H9 (cell line): ENCODE data around the gene SETD6. TPM values are rescaled to one million over a fixed set of nuclear protein-coding genes. Genes with fewer than 3 reads are reported as not detected.

Experiments
- DNase-seq: peaks from one replicate; pipeline ENCODE4 v3.0.0-alpha.2; 2017
- H2AFZ ChIP-seq: one replicate; pipeline ENCODE4 v1.6.1; 2013; ENCODE audit warnings: mild to moderate bottlenecking, low read length, control low read depth, moderate library complexity
- H2AK5ac ChIP-seq: 2 replicates; pipeline ENCODE4 v1.6.1; 2013; ENCODE audit warnings: low read length, control low read depth, mixed read lengths; ENCODE audit not compliant: insufficient read length
- H2BK120ac ChIP-seq: one replicate; pipeline ENCODE4 v1.6.1; 2013; ENCODE audit warnings: low read depth, mild to moderate bottlenecking, low read length, control low read depth, inconsistent platforms; ENCODE audit not compliant: poor library complexity, severe bottlenecking
- H2BK12ac ChIP-seq: 2 replicates; pipeline ENCODE4 v1.6.1; 2013; ENCODE audit warnings: low read length, control low read depth, mixed read lengths, low read depth; ENCODE audit not compliant: insufficient read length
- H2BK15ac ChIP-seq: 2 replicates; pipeline ENCODE4 v1.6.1; 2013; ENCODE audit warnings: low read depth, low read length, control low read depth
- H2BK20ac ChIP-seq: one replicate; pipeline ENCODE4 v1.6.1; 2013; ENCODE audit warnings: low read depth, mild to moderate bottlenecking, low read length, control low read depth, inconsistent platforms; ENCODE audit not compliant: poor library complexity, severe bottlenecking
- H2BK5ac ChIP-seq: 2 replicates; pipeline ENCODE4 v1.6.1; 2013; ENCODE audit warnings: low read length, control low read depth, mixed read lengths; ENCODE audit not compliant: insufficient read length
- H3K14ac ChIP-seq: 2 replicates; pipeline ENCODE4 v1.6.1; 2013; ENCODE audit warnings: low read length, control low read depth; ENCODE audit not compliant: insufficient read depth
- H3K18ac ChIP-seq: 2 replicates; pipeline ENCODE4 v1.6.1; 2013; ENCODE audit warnings: low read depth, mild to moderate bottlenecking, mixed read lengths, low read length, control low read depth; ENCODE audit not compliant: insufficient read length
- H3K23ac ChIP-seq: 2 replicates; pipeline ENCODE4 v1.6.1; 2013; ENCODE audit warnings: low read length, control low read depth, mixed read lengths, low read depth; ENCODE audit not compliant: insufficient read length
- H3K23me2 ChIP-seq: 2 replicates; pipeline ENCODE4 v1.6.1; 2013; ENCODE audit warnings: low read depth, mild to moderate bottlenecking, mixed read lengths, low read length, control low read depth; ENCODE audit not compliant: insufficient read length, poor library complexity, severe bottlenecking
- H3K27ac ChIP-seq: 2 replicates; pipeline ENCODE4 v1.5.1; 2013; ENCODE audit warnings: low read length, control low read depth, mixed read lengths, low read depth; ENCODE audit not compliant: insufficient read length
- H3K27me3 ChIP-seq: 2 replicates; pipeline ENCODE4 v1.6.1; 2013; ENCODE audit warnings: low read length, control low read depth, inconsistent platforms; ENCODE audit not compliant: insufficient read depth
- H3K4ac ChIP-seq: 2 replicates; pipeline ENCODE4 v1.6.1; 2013; ENCODE audit warnings: low read depth, mild to moderate bottlenecking, control low read depth, inconsistent platforms, low read length, moderate library complexity
- H3K4me1 ChIP-seq: 2 replicates; pipeline ENCODE4 v1.6.1; 2013; ENCODE audit warnings: low read length, control low read depth, inconsistent platforms; ENCODE audit not compliant: insufficient read depth
- H3K4me2 ChIP-seq: 2 replicates; pipeline ENCODE4 v1.6.1; 2013; ENCODE audit warnings: low read length, control low read depth, mixed read lengths; ENCODE audit not compliant: insufficient read length, insufficient read depth
- H3K56ac ChIP-seq: 2 replicates; pipeline ENCODE4 v1.6.1; 2013; ENCODE audit warnings: low read depth, mild to moderate bottlenecking, mixed read lengths, low read length, control low read depth; ENCODE audit not compliant: insufficient read length
- H3K79me1 ChIP-seq: 2 replicates; pipeline ENCODE4 v1.6.1; 2013; ENCODE audit warnings: low read depth, mild to moderate bottlenecking, moderate library complexity, low read length, control low read depth, inconsistent platforms; ENCODE audit not compliant: insufficient read depth, poor library complexity, severe bottlenecking
- H3K79me2 ChIP-seq: 2 replicates; pipeline ENCODE4 v1.6.1; 2013; ENCODE audit warnings: low read length, control low read depth, inconsistent platforms; ENCODE audit not compliant: insufficient read depth
- H3K9ac ChIP-seq: 2 replicates; pipeline ENCODE4 v1.6.1; 2013; ENCODE audit warnings: low read length, control low read depth, mixed read lengths; ENCODE audit not compliant: insufficient read length; ENCODE audit errors: extremely low read depth
- H3K9me3 ChIP-seq: one replicate; pipeline ENCODE4 v1.6.1; 2013; ENCODE audit warnings: low read depth, low read length, inconsistent platforms; ENCODE audit not compliant: control insufficient read depth
- H3T11ph ChIP-seq: one replicate; pipeline ENCODE4 v1.6.1; 2013; ENCODE audit warnings: mild to moderate bottlenecking, low read length, control low read depth, inconsistent platforms
- H4K20me1 ChIP-seq: one replicate; pipeline ENCODE4 v1.6.1; 2013; ENCODE audit not compliant: control insufficient read depth, insufficient read length, insufficient read depth
- H4K5ac ChIP-seq: 2 replicates; pipeline ENCODE4 v1.6.1; 2013; ENCODE audit warnings: low read depth, mild to moderate bottlenecking, mixed read lengths, low read length, control low read depth; ENCODE audit not compliant: insufficient read length
- H4K8ac ChIP-seq: replicated peaks from 2 replicates; pipeline ENCODE4 v1.6.1; 2013; ENCODE audit warnings: low read length, control low read depth, mixed read lengths, low read depth; ENCODE audit not compliant: insufficient read length
- H4K91ac ChIP-seq: 2 replicates; pipeline ENCODE4 v1.6.1; 2013; ENCODE audit warnings: low read depth, mild to moderate bottlenecking, moderate library complexity, mixed read lengths, low read length, control low read depth; ENCODE audit not compliant: insufficient read length
- H3K27ac Mint-ChIP-seq, 3 experiments: 2 replicates in 2 of 3; 3 replicates in 1 of 3; pipeline ENCODE4 v1.8.0; 2020 to 2021; ENCODE audit warnings: mixed read lengths in 3 of 3, mild to moderate bottlenecking in 1 of 3, moderate library complexity in 1 of 3
- H3K27me3 Mint-ChIP-seq: 2 replicates; pipeline ENCODE4 v1.8.0; 2021; ENCODE audit warnings: low read depth, mild to moderate bottlenecking, moderate library complexity, mixed read lengths
- H3K36me3 Mint-ChIP-seq, 3 experiments: 2 replicates in 2 of 3; 3 replicates in 1 of 3; pipeline ENCODE4 v1.8.0; 2020 to 2021; ENCODE audit warnings: low read depth in 3 of 3, mixed read lengths in 3 of 3; ENCODE audit not compliant: insufficient read depth in 1 of 3
- H3K4me1 Mint-ChIP-seq, 2 experiments: 2 replicates each; pipeline ENCODE4 v1.8.0; 2020; ENCODE audit warnings: mixed read lengths in 2 of 2
- H3K4me3 Mint-ChIP-seq, 2 experiments: 2 replicates in 1 of 2; 3 replicates in 1 of 2; pipeline ENCODE4 v1.8.0; 2020 to 2021; ENCODE audit warnings: mild to moderate bottlenecking in 2 of 2, mixed read lengths in 2 of 2, moderate library complexity in 1 of 2
- H3K9me3 Mint-ChIP-seq, 2 experiments: 2 replicates in 1 of 2; 3 replicates in 1 of 2; pipeline ENCODE4 v1.8.0; 2020; ENCODE audit warnings: mild to moderate bottlenecking in 2 of 2, mixed read lengths in 2 of 2, moderate library complexity in 1 of 2
- WGBS: extraction: QIAGEN DNeasy Blood & Tissue Kit; methylation state at CpG from one replicate; pipeline ENCODE4 v1.1.7; 2013; ENCODE audit warnings: missing lambda C conversion rate, low lambda C conversion rate, mixed read lengths; ENCODE audit not compliant: insufficient read length; ENCODE audit errors: extremely low coverage; 5-methylcytosine and 5-hydroxymethylcytosine counted together
- total RNA-seq: library from RNA; stranded (reverse); gene quantifications from 2 replicates; pipeline ENCODE4 v1.2.1, GENCODE V29; 2021
- TF ChIP-seq, protein P1 (sequence below): fragments of 200-600 bp; sonication (generic); conservative IDR thresholded peaks from 3 replicates; pipeline ENCODE4 v1.8.0; 2021; ENCODE audit warnings: antibody characterized with exemption, mild to moderate bottlenecking

Gene SETD6
- total RNA-seq, 1 experiment from 2014 or later: 55.6 TPM

DNA sequence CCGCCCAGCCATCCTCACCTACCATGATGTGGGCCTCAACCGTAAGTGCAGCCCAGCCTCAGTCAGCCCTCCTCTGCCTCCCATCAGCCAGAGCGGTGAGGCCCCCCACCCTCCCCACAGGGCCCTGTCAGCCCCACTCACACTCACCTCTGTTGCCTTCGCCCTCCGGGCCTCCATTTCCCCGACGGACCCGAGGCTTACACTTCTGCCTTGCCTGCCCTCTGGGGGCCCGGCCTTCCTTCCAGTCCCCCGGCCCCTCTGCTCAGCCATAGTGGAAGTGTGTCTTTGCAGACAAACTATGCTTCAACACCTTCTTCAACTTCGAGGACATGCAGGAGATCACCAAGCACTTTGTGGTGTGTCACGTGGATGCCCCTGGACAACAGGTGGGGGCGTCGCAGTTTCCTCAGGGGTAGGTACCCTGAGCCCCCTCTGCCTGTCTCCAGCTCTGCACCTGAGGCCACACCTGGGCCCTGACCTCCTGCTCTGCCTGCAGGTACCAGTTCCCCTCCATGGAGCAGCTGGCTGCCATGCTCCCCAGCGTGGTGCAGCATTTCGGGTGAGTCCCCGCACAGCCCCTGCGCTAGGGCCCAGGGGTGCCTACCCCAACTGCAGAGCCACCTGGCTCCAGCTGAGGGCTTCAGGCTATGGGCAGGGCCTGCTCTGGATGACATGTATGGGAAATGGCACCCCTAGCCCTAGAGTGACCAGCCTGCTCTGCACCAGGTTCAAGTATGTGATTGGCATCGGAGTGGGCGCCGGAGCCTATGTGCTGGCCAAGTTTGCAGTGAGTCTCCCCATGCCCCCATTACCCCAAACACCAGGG lies 11.2 kb upstream of the SETD6 start:
- Histone ChIP-seq H3K4me2 (no peak overlapping the region), H3K9me3 (no peaks in the 10 kb centered on the region), H3K4me1 (0 out of 2 replicates have a peak, but pooled peaks cover 3% of the 10 kb centered on the region), H3K9ac (no peak overlapping the region), H3T11ph (no peak overlapping the region), H2BK15ac (no peak overlapping the region), H3K23me2 (peaks cover 20% of the 10 kb centered on the region), H2BK20ac (no peak overlapping the region), H2BK120ac (no peak overlapping the region), H3K4ac (no peak overlapping the region), H4K8ac (no peak overlapping the region), H3K18ac (no peak overlapping the region), H3K27ac (no peak overlapping the region), H2BK5ac (no peak overlapping the region), H3K56ac (no peak overlapping the region), H2AFZ (no peak overlapping the region), H2AK5ac (no peak overlapping the region), H3K14ac (no peak overlapping the region), H2BK12ac (no peak overlapping the region), H3K79me1 (no peaks in the 10 kb centered on the region), H4K20me1 (no peaks in the 10 kb centered on the region), H4K5ac (no peak overlapping the region), H3K79me2 (no peaks in the 10 kb centered on the region), H3K27me3 (no peaks in the 10 kb centered on the region), H3K23ac (no peak overlapping the region), H4K91ac (no peak overlapping the region)
- Mint-ChIP-seq H3K36me3 (peaks cover 0 to 5% (median 3%) of the 10 kb centered on the region in 3 experiments; a peak in 3 of 7 replicates), H3K27ac (no peak overlapping the region), H3K4me1 (peaks cover 9 to 18% of the 10 kb centered on the region in 2 experiments), H3K4me3 (no peak overlapping the region), H3K27me3 (peaks cover 11% of the 10 kb centered on the region), H3K9me3 (no peaks in the 10 kb centered on the region; a peak in 1 of 5 replicates)
- WGBS: no CpG with 5 or more reads among the region's 21 CpGs
- TF ChIP-seq, protein P1, sequence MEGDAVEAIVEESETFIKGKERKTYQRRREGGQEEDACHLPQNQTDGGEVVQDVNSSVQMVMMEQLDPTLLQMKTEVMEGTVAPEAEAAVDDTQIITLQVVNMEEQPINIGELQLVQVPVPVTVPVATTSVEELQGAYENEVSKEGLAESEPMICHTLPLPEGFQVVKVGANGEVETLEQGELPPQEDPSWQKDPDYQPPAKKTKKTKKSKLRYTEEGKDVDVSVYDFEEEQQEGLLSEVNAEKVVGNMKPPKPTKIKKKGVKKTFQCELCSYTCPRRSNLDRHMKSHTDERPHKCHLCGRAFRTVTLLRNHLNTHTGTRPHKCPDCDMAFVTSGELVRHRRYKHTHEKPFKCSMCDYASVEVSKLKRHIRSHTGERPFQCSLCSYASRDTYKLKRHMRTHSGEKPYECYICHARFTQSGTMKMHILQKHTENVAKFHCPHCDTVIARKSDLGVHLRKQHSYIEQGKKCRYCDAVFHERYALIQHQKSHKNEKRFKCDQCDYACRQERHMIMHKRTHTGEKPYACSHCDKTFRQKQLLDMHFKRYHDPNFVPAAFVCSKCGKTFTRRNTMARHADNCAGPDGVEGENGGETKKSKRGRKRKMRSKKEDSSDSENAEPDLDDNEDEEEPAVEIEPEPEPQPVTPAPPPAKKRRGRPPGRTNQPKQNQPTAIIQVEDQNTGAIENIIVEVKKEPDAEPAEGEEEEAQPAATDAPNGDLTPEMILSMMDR: no peak
- no peak for DNase-seq
